HG02798 (cell line): ENCODE data around the gene ALPK1.
A peak's percentile ranks its signal among the peaks of the same experiment; 100 is the strongest.
"Not testable (repeated sequence)": the region's sequence is repeated elsewhere in the genome, so short reads cannot be mapped to it uniquely, and the experiment has no call there.

Experiments
- ATAC-seq: cut with Tn5 transposase; IDR thresholded peaks from one replicate; pipeline ENCODE4 v1.9.1; 2021; ENCODE audit warnings: mild to moderate bottlenecking; ENCODE audit not compliant: unreplicated experiment, poor library complexity

Gene ALPK1

DNA sequence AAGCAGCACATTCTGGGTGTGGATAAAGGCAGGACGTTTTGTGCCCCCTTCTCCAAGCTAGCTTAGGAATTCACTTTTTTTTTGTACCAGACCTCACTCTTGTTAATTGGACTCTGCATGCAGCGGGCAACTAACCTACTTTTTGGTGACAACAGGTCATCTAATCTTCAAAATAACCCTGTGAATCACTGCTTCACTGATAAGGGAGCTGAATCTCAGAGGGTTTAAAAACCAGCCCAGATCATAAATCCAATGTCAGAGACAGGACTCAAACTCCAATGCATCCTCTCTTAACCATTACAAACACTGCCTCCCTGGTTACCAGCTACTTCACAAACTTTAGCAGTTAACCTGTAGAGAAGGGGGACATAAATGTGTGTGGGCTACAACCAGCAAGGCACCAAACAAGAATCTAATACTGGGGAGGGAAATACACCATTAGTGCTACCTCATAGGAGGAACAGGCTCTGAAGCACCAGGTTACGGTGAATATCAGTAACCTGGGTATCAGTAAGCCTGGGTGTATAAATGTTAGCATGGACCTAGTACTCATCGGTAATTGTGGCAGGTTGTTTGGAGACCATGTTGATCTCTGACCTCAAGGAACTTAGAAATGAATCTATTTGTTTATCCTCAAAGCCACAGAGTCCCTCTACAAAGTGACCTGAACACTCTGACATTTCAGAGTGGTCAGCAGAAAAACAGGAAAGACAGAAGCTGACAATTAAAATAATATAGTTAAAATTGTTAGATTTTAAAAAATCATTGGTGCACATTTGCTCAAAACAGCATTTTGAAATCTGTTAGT lies 14.1 kb upstream of the ALPK1 start:
- ATAC-seq, result no peak

DNA sequence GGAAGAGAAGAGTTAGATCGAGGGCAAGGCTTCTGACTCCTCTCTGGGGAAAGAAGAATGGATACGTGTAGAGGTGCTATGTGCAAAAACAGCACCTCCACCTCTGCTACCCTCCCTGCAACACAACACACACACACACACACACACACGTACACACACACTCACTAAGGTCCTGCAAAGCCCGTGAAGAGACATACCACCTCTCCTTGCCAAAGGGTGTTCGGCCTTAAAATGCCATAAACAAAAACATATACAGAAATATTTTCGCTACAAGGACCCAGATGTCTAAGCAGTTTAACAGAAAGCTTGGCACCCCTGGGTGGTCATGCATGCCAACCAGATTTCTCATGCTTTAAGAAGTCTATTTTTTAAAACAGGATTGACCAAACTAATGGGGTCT lies 13.0 kb upstream of the ALPK1 start:
- no peak for ATAC-seq

DNA sequence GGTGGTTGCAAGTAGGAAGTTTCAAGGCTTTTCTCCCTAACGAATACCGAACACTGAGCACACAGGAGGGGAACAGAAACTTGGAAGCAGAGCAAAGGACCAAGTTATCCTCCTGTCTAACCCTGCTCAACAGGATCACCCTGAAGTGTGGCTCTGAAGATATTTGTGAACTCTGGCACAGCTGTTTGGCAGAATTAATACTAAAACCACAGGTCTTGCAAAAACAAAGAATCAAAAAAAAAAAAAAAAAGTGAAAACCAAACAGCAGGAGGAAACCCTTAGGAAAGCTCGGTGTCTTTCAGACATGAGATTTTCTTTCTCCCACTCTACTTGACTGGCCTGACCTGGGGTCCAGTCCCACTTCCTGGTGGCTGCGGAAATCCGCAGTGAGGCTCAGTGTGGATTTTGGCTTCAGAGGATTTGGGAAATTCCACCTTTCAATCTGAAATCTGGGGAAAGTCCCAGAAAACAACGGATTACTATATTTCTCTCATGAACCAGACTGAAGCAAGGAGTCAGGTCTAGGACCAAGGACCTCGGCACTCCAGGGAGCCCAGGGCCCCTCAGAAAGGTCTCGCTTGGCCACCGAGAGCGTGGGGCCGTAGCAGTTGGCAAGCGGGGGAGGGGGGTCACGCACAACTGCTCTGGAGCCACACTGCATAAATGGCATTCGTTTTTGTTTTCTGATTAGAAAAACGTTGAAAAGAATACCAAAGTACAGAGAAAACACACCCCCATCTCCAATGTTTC lies 12.3 kb upstream of the ALPK1 start:
- ATAC-seq, result no peak

GRCh38 chr4:112287258-112287989 lies 9.7 kb upstream of the ALPK1 start:
- peak; percentile 22 for ATAC-seq

DNA sequence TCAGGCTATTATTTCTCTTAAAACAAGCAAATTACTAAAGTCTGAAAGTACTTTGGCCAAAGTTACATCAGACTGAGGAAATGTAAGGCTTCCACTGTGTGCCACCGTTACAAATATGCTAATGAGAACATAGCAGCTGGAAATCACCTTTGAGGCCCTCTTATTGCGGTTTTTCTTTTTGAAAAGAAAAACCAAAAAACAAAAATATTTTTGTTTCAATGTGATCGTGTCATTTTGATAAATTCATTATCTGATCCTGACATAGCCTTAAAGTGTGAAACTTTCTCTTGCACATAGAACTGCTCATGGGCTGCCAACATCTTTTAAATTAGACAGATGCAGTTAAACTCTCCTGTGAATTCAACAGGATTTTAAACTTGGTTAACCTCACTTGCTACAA lies 8.7 kb upstream of the ALPK1 start:
- peak; percentile 33 for ATAC-seq

GRCh38 chr4:112289407-112290253 lies 7.5 kb upstream of the ALPK1 start:
- ATAC-seq, result peak; percentile 13

- ATAC-seq, result peak; percentile 19
Measured at GRCh38 chr4:112290341-112290740, 6.8 kb upstream of the ALPK1 start.

GRCh38 chr4:112299721-112300120 lies 2.6 kb downstream of the ALPK1 start:
- no peak for ATAC-seq

DNA sequence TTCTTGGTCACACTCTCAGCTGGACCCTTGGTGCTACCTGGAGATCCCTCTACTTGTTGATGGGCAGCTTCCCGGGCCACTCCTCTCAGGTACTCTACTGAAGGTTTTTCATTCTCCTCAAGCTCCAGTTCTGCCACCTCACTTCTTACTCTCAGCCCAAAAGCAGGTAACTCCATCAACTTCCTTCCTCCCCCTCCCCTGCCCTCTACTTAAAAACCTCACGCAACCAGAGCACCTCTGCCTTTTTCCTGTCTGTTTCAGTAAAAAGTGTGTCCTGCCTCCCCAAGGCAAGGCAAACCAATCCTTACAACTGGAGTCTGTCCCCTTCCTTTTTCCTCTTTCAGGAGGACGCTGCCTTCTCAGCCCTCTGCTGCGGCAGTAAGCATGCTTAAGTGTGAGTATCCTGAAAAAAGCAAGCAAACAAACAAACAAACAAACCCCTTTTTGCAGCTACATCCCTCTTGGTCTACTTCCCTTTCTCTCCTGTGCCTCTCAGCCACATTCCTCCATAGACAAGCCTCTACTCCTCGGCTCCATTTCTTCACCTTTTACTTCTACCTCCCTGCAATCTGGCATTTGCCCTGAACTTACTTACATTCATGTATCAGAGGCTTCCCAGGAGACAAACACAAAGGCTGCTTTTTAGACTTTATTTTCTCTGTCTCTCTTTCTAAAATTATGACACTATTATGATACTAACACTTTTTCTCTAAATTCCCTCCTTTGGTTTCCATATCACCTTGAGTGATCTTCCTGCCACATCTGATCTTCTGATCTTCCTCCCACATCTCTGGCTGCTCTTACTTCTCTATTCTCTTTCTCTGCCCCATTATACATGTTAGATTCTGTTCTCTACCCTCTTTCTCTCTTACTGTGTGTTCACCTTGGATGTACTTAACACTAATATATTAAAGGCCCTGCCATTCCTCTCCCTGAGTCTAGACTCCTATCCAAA lies 5.4 kb downstream of the ALPK1 start:
- ATAC-seq, result peak; percentile 84

DNA sequence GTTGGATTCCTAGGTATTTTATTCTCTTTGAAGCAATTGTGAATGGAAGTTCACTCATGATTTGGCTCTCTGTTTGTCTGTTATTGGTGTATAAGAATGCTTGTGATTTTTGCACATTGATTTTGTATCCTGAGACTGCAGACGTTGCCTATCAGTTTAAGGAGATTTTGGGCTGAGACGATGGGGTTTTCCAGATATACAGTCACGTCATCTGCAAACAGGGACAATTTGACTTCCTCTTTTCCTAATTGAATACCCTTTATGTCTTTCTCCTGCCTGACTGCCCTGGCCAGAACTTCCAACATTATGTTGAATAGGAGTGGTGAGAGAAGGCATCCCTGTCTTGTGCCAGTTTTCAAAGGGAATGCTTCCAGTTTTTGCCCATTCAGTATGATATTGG lies 8.3 kb downstream of the ALPK1 start:
- ATAC-seq, result not testable (repeated sequence)

- not testable (repeated sequence) for ATAC-seq
Measured at GRCh38 chr4:112309263-112309791, 12.2 kb downstream of the ALPK1 start.

DNA sequence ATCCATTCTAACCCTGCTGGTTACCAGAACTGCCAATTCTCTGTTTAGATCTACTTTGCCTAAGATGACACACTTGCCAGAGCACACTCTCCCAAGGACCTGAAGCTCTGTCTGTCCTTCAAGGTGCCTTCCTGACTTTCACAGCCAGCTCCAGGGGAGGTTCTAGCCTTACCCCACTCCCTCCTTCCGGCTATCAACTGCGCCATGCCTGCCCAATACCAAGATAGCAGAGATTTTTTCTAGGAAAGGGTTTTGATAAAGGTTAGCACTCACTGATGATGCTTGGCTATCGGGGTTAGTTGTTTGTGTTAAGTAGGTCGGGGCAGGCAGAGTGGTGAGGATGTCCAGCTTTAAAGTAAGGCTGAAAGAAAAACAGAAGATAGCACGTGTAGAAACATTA lies 14.3 kb downstream of the ALPK1 start:
- no peak for ATAC-seq

GRCh38 chr4:112312610-112313239 lies 15.6 kb downstream of the ALPK1 start:
- ATAC-seq, result peak; percentile 98

DNA sequence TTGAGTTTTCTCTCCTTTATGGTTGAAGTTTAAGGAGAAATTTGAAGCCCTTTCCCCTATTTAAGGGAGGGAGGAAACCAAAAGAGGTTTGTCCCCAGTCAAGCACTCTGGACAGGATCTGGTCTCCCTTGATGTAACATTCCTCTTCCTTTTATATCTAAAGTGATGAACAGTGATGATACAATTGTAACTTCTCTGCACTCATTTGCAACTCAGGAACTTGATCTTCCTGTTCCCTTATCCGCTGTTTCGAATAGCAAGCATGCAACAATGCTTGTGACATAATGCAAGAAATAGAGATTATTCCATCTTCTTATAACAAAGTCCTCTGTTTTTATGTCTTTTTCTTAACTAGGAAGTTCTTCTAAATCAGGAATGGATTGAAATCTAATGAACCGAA lies 18.3 kb downstream of the ALPK1 start:
- no peak for ATAC-seq

GRCh38 chr4:112316360-112316759 lies 19.2 kb downstream of the ALPK1 start:
- no peak for ATAC-seq

- ATAC-seq, result peak; percentile 97
Measured at GRCh38 chr4:112318239-112319142, 21.3 kb downstream of the ALPK1 start.
